Stimulated activated CD4-positive, alpha-beta T cell treated with anti-CD3 and anti-CD28 coated beads, Interleukin-1b, Interleukin-23, amount 100 ng/mL, for 1 hour (primary cell): ENCODE results near the gene MACF1.
"Not testable (repeated sequence)": the region's sequence is repeated elsewhere in the genome, so short reads cannot be mapped to it uniquely, and the experiment has no call there.

Experiments
- DNase-seq, 2 donors: peaks; one replicate each; pipeline ENCODE4 v3.0.0-alpha.2; 2020; ENCODE audit warnings: low read depth in 2 of 2

MACF1 gene

DNA sequence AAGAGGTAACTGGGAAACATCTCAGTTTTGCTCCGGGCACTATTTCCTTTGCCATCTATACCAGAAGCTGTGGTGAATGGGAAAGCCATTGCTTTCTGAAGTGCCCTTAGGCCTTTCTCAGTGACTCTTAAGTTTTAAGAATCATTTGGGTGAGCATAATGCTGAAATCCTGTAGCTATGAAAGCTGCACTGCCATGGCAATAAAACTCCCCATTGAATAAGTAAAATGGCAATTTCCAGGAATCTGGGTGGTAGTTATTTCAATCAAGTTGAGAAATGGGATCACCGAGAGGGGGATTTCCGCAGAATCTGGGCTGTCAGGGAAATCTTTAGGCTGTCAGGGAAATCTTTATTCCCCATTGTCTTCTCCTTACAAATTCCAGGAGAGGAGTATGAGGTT is 26.8 kb upstream of the MACF1 start:
- no peak for DNase-seq

DNA sequence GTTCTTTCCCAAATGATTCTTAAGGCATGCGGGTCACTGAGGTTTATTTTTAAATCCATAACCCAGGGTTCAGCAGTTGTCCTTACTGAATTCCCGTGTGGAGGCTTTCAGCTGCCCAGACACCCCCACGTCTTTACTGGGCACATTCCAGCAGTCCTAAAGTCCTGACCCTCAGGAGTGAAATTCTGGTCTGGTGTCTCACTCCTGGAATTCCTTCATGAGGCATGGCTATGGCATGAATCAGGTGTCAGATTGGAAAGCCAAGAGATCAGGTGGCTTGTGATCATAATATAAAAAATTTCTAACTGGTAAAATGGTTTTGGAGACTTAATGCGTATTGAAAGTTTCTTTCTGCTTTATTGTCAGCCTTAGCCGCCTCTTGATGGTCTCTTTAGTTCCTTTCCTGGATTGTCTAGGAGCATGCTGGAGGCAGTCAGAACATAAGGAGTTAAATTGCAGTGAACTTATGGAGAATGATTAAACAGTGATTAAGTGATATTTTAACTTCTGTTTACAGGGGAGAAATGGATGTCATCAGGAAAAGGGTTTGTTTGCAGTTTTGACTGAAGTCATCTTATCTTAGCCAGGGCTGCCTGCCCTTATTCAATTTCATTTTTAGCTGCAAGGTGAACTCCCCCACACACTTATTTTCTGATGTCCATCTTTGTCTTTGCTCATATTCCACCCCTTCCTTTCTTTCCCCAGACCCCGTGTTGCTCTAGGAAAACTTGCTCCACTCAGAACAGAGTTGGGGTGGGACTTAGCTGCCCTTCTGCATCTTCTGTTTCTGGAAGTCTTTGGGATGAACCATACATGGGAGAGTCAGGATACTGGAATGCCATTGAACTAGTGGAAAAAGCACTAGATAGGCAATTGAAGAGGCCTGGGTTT is 25.7 kb upstream of the MACF1 start:
- no peak for DNase-seq

DNA sequence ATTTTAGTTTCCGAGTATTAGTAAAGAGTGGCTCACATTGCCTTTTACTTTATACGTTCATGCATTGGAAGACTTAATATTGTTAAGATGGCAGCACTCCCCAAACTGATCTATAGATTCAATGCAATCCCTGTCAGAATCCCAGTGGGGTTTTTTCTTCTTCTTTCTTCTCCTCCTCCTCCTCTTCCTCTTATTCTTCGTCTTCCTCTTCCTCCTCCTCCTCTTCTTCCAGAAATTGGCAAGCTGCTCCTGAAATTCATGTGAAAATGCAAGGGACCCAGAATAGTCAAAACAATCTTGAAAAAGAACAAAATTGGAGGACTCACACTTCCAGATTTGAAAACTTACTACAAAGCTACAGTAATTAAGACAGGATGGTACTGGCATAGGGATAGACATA is 23.2 kb upstream of the MACF1 start:
- DNase-seq = no peak

DNA sequence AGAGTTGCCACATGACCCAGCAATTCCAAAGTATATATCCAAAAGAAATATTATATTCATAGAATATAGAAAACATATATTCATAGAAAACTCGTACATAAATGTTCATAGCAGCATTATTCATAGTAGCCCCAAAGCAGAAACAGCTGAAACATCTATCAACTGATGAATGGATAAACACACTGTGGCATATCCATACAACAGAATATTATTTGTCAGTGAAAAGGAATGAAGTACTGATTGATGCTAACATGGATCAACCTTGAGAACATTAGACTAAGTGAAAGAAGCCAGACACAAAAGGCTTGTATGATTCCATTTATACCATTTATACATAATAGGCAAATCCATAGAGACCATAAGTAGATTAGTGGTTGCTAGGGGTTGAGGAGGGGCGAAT is 21.7 kb upstream of the MACF1 start:
- DNase-seq = no peak

DNA sequence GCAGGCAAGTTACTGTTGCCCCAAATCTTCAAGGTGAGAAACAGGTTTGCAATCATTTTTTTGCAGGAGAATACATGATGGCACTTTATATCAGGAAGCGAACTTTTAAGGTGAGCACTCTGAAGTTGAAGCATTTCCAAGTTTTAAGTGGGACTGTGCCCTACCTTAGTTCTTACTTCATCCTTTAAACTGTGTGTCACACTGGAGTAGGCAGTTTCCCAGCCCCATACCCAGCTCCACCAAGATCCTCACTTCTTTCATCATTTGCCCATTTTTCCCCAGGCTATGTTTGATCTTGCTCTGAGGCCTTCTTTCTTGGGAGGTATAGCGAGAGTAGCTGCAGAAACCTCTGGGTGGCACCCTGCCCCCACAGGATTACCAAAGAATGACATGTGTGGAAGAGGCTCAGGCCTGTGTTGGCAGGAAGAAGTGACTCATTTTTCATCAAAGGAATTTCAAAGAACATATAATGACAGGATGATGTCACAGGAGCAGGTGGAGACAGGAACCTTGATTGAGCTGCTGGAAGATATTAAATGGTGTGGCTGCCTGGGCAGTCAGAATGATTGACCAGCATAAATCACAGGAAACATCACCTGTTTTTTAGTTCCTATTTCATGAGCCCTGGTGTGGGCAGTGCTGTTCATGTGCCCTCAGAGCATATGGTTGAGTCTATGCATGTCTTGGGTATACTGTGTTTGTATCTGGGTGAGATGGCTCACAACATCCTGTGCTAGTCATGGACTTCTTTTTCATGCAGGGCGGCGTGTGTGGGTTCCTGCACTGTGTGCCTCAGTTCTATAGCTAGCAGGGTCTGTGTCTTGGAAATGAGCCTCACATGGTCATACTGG is 20.8 kb upstream of the MACF1 start:
- DNase-seq = peak; percentile 46 to 68

DNA sequence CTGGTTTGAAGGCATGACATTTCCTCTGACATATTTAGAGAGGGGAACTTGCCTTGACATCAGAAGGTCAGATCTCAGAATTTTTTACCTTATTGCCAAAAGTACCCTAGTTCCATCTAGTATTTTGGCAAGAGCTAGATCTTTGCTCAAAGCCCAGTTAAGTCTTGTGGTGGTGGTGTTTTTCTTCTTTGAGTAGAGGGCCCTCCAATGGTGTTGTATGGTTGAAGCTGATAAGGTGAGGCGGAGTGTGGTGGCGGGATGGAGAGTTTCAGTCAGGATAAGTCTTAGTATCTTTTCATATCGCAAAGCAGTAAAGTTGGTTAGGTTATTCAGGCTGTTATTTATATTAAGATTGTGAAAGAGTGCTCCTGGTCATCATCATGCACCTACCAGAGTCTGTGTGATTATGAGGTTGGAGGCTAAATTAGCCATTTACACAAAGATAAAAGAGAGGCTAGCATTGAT is 20.1 kb upstream of the MACF1 start:
- DNase-seq = no peak

DNA sequence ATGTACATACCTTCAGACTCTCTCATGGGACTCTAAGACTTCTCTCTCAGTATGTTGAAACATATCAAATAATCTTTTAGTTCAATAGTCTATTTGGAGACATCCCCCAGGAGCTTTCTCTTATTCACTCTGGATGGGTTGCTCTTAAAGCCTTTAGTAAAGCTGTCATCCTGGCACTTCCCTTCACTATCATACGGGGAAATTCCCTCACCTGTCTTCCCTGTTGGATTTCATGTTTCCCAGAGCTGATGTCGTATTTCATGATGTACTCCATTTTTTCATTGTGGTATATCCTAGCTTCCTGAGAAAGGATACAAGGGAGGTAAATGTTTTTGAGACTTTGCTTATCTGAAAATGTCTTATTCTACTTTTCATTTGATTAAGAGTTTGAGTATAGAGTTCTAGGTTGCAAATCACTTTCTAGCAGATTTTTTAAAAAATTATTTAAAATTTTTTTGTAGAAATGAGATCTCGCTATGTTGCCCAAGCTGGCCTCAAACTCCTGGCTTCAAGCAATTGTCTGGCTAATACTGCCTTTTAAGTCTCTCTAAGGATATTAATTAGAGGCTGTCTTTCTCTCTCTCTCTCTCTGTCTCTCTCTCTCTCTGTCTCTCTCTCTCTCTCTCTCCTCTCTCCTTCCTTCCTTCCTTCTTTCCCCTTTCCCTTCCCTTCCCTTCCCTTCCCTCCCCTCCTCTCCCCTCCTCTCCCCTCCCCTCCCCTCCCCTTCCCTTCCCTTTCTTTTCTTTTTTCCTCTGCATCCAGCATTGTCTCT is 17.0 kb upstream of the MACF1 start:
- DNase-seq = no peak

DNA sequence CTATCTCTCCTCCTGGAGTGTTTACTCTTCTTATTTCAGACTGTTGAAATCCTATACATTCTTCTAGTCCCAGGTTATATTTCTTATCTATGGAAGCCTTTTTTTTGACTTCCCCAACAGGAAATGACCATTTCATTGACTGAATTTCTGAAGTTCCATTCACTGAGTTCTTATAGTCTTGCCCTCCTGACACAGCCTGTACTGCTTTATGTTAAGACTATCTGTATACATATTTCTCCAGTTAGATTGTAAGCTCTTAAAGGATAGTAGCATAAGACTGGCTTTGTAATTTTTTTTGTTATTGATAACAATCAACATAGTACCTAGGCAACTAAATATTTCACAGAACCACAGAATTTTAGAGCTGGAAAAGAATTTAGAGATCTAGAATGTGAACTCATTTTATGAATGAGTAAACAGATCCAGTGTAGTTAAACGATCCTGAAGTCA is 14.9 kb upstream of the MACF1 start:
- no peak for DNase-seq

DNA sequence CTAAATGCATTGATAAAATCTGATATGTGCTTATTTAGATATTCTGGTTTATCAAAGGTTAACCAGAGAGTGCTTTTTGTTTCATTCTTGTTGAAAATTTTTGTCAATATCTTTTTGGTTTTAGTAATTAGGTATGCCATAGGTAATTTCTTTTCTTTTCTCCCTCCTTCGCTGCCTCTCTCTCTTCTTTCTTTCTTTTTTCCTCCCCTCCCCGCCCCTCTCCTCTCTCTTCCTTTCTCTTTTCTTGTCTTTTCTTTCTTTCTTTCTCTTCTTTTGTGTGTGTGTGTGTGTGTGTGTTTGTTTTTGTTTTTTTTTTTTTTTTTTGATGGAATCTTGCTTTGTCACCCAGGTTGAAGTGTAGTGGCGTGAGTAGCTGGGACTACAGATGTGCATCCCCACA is 14.4 kb upstream of the MACF1 start:
- DNase-seq = no peak

DNA sequence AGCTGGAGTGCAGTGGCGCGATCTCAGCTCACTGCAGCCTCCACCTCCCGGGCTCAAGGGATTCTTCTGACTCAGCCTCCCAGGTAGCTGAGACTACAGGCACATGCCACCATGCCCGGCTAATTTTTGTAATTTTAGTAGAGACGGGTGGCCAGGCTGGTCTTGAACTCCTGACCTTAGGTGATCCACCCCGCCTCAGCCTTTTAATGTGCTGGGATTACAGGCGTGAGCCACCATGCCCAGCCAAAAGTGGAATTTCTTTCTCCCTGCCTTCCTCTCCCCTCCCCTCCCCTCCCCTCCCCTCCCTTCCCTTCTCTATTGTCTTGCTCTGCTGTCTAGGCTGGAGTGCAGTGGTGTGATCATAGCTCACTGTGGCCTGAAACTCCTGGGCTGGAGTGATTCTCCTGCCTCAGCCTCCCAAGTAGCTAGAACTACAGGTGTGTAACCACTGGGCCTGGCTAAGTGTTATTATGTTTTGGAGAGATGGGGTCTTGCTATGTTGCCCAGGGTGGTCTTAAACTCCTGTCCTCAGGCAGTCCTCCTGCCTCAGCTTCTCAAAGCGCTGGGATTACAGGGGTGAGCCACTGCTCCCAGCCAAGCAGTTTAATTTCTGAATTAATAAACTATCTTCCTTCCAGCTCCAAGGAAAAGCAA is 10.0 kb upstream of the MACF1 start:
- DNase-seq = no peak

DNA sequence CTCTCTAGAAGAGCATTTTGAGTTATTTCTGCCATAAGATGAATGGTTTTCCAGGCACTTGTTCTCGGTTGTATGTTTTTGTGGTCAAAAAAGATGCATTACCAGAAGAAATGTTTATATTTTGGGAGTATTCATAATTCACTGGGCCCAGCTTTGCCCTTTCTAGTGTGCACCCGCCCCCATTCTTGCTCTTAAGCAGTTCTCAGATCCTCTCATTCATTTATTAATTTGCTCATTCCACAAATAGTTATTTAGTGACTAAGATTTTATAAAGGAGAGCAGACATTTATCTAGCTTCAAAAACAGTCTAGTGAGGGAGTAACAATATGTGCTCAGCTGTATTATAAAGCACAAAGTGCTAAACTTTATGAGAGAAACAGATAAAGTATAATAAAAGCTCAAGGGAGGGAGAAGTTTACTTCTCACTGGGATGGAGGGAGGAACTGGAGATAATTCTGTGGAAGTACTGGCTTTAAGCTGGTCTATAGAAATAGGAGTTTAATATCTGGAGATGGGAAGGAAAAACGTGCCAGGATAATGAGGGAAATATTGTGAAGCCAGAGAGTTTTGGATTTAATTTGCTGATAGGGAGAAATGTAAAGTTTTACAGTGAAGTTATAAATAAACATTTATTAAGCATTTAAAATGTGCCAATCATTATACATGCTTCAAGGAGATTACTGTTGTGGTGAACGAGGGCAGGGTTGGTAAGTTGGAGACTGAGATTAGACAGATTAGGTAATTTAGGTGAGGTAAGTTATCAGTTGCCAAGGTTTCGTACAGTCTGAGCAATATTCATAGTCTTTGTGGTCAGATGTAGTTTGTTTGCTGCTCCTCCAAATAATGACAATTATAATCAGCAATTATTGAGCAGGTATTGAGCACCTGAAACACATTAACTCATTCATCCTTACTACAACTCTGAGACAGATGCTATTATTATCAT is 9.1 kb upstream of the MACF1 start:
- no peak for DNase-seq

DNA sequence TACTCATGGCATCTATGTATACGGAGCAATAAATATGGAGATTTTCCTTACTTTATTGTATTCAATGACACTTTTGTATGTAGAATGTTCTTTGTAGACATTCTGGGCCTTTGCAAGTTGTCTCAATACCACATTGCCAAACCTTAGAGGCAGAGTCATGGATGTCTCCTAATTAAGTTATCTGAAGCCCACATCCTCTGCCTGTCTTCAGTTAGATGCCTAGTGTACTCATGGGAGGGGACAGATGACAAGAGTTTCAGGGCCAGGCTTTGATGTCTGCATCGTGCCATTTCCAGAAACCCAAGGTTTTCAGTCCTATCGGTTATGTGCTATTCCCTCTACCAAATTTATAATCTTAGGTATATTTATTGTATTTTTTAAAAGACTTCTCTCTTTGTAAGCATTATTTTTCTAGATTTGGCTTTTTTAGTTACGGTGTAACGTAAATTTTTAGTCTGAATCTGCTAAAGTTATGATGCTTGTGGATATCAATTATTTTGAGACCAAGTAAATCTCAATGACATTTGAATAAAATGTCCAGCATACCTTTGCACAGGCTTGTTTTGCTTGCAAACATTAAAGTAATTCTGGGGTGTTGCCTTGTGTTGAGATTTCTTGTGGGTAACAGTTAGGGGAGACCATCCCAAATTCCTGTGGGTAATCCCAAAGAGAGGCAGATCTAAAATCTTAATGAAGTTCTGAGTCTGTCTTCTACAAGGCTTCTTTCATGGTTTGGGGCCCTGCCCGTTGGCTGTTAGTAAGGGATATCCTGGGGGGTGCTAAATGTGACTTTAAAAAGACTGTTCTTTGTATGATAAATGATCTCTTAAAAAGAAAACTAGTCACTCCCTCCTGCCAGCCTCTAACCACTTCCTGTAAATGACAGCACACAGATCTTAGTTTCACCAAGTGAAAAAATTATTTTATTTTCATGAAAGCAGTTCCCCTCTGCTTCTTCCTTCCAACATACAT is 8.0 kb upstream of the MACF1 start:
- DNase-seq = no peak

DNA sequence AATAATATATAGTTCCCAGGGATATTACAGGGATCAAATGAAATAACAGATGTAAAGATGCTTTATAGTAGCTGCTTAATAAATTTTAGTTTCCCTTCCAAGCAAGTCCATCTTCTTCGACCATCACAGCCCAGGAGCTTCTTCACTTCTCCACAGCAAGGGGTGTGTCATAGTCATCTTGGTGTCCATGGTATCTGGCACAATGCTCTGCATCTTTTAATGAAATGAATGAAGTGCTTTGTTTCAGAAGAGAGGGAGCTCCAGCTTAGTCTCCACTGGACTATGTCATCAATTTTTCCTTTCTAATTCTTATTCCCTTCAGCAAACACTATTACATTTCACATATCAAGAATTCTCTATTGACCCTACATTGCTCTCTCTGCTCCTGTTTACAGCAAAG is 4.9 kb upstream of the MACF1 start:
- no peak for DNase-seq

DNA sequence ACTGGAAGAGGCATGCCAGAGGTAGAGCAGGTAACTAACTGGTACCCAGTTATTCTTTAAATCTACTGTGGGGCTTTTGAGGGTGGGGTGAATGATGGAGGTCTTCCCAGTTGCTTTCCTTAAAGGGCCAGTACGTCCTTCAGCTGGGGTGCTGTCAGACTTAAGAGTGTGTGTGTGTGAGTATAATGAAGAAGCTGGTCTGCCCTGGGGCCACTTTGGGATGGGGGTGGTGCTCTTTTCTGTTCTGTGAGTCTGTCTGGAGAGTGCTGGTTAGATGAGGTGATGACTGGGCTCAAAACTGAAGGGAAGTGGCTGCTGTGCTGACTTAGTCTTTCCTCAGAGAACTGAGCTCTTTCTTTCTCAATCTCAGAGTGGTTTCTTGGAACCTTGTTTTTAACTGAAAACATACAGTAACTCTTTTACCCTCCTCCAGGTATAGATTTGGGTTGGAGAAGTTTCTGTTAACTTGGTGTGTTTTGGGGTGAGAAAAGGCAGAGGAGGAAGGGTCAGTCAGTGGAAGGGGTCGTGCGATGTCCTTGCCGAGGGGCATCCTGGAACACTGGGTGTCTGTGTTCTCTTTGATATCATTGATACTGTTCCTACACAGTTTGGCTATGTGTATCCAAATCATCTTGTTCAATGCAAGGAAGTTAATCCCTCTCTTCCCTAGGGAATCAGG is 746 bp downstream of the MACF1 start:
- DNase-seq = peak; percentile 47 to 48

DNA sequence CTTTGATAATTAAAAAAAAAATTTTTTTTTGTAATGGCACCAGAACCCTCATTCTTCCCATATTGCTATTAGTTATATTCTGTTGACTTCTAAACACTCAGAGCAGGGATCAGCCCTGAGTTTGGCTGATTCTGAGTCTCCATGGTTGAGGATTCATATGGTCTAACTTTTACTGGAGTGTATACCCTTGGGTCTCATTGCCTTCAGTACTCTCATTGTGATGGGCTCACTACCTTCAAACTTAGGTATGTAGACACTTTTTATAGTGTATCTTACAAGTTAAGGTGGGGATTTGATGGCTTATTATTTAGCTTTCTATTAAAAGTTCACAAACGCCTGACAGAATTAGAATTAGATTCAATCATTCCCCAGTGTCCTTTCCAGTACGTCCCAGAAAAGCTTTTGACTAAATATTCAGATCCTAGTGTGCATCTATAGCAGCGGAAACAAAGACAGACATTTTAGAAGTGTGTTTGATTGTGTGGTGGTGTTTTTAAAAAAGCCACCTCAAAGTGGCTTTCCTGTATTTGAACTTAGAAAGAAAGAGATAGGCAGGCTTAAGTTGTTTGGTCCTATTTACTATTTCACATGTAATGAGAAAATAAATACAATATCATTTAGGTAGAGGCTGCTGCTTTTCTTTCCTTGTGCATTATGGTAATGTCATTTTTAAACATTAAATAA is 1.4 kb downstream of the MACF1 start:
- DNase-seq = no peak

DNA sequence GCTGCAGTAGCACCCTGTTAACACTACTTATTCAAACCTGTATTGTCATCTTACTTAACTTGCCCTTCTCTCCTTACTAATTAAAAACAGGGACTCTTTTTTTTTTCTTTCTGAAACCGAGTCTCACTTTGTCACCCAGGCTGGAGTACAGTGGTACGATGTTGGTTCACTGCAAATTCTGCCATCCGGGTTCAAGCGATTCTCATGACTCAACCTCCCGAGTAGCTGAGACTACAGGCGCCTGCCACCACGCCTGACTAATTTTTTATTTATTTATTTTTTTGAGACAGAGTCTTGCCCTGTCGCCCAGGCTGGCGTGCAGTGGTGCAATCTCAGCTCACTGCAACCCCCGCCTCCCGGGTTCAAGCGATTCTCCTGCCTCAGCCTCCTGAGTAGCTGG is 3.9 kb downstream of the MACF1 start:
- DNase-seq = not testable (repeated sequence)

DNA sequence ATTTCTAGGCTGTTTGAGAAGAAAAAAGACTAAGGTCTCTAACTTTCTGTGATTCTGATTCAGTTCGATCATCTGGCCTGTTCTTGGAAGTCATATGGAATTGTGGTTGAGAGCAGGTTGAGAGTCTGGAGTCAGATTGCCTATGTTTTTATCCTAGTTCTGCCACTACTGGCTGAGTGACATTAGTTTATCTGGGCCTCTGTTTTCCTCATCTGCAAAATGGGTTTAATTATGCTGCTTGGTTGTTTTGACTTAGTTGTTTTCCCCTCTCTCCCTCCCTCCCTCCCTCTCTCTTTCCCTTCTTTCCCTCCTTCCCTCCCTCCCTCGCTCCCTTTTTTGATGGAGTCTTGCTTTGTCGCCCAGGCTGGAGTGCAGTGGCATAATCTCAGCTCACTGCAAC is 6.2 kb downstream of the MACF1 start:
- DNase-seq = no peak

DNA sequence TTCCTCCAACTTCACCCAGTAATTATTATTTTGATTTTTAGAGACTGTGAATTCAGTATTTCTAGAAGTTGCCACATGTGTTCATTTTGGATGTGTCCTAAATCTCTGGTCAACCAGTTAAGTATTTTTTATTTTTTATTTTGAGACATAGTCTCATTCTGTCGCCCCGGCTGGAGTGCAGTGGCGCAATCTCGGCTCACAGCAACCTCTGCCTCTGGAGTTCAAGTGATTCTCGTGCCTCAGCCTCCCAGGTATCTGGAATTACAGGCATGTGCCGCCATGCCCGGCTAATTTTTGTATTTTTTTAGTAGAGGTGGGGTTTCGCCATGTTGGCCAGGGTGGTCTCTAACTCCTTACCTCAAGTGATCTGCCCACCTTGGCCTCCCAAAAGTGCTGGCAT is 8.0 kb downstream of the MACF1 start:
- DNase-seq = no peak
